ENCODE results near the gene ZNF628.

The ZNF628 gene

GRCh38 chr19:55502197-55502952 lies 26.0 kb downstream of the ZNF628 start:
- DNase-seq = no peak

- no peak for DNase-seq
Observed at GRCh38 chr19:55503157-55503501, 26.7 kb downstream of the ZNF628 start.

- DNase-seq = peak; percentile 97
Observed at GRCh38 chr19:55503502-55504251, 27.3 kb downstream of the ZNF628 start.

GRCh38 chr19:55504252-55504603 lies 27.8 kb downstream of the ZNF628 start:
- no peak for DNase-seq

- DNase-seq = no peak
Observed at GRCh38 chr19:55504981-55505380, 28.6 kb downstream of the ZNF628 start.

GRCh38 chr19:55508120-55508519 lies 31.7 kb downstream of the ZNF628 start:
- no peak for DNase-seq

GRCh38 chr19:55516878-55517620 lies 40.6 kb downstream of the ZNF628 start:
- DNase-seq = peak; percentile 90

GRCh38 chr19:55519451-55520311 lies 43.3 kb downstream of the ZNF628 start:
- DNase-seq = no peak

- no peak for DNase-seq
Observed at GRCh38 chr19:55520691-55521292, 44.4 kb downstream of the ZNF628 start.

- no peak for DNase-seq
Observed at GRCh38 chr19:55525289-55526101, 49.1 kb downstream of the ZNF628 start.

- no peak for DNase-seq
Observed at GRCh38 chr19:55526216-55527196, 50.1 kb downstream of the ZNF628 start.

GRCh38 chr19:55527197-55528029 lies 51.0 kb downstream of the ZNF628 start:
- DNase-seq = no peak

GRCh38 chr19:55528030-55528803 lies 51.8 kb downstream of the ZNF628 start:
- no peak for DNase-seq

GRCh38 chr19:55529636-55530234 lies 53.3 kb downstream of the ZNF628 start:
- DNase-seq = no peak

GRCh38 chr19:55530996-55531395 lies 54.6 kb downstream of the ZNF628 start:
- no peak for DNase-seq

Data from activated T-cell treated with anti-CD3 and anti-CD28 coated beads, Interleukin-2, amount 50 U/mL, for 1 hour (primary cell).